ENCODE data around the gene HECW1. TPM values are rescaled to one million over a fixed set of nuclear protein-coding genes. Genes with fewer than 3 reads are reported as not detected.

The HECW1 gene
- total RNA-seq, 4 donors from 2014 or later = 0.09 to 0.32 (median 0.12) TPM

DNA sequence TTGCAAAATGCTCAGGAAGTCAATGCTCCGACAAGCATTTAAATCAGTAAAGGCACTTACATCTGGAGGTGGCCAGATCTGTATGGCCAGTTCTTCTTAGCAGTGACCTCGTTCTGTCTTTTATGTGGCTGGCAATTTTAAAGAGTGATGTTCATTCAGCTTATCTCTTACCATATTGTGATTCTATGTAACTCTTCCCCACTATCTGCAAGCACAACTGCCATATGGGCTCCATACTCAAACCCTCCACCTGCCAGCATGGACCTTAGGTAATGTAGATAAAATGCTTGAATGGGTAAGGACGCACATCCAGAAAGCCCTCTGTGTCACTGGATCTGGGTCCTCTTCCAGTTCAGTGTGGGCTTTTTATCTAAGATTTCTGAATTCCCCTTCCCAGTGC, 428.0 kb downstream of the HECW1 start:
- no peak for DNase-seq (ENCODE audit: low spot score)
- no peak for ATAC-seq (ENCODE audit: low FRiP score)

DNA sequence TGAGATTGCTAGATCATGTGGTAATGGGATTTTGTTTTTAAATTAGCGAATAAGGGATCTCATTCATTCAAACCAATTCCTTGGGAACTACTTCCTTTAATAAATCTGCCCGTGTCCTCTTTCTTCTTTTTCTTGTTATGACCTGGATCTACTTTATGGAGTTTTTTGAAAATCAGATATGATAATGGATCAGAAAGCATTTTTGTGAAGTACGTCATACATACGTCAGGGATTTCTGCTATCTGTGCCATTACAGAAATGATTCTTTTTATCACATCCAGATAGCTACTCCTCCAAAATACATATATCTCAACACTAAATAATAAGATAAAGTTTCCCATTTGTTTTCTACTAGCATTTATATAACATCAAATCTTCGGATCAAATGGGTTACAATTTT, 430.3 kb downstream of the HECW1 start:
- TF ChIP-seq, protein P1, sequence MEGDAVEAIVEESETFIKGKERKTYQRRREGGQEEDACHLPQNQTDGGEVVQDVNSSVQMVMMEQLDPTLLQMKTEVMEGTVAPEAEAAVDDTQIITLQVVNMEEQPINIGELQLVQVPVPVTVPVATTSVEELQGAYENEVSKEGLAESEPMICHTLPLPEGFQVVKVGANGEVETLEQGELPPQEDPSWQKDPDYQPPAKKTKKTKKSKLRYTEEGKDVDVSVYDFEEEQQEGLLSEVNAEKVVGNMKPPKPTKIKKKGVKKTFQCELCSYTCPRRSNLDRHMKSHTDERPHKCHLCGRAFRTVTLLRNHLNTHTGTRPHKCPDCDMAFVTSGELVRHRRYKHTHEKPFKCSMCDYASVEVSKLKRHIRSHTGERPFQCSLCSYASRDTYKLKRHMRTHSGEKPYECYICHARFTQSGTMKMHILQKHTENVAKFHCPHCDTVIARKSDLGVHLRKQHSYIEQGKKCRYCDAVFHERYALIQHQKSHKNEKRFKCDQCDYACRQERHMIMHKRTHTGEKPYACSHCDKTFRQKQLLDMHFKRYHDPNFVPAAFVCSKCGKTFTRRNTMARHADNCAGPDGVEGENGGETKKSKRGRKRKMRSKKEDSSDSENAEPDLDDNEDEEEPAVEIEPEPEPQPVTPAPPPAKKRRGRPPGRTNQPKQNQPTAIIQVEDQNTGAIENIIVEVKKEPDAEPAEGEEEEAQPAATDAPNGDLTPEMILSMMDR (IDR thresholded peaks at IDR 0.05) = no peak
- no peak for DNase-seq (ENCODE audit: low spot score)
- ATAC-seq (ENCODE audit: low FRiP score) = no peak

More for the DNA sequence above, 428.0 kb downstream of the HECW1 start:
- TF ChIP-seq, protein P1 (IDR thresholded peaks at IDR 0.05) = no peak

DNA sequence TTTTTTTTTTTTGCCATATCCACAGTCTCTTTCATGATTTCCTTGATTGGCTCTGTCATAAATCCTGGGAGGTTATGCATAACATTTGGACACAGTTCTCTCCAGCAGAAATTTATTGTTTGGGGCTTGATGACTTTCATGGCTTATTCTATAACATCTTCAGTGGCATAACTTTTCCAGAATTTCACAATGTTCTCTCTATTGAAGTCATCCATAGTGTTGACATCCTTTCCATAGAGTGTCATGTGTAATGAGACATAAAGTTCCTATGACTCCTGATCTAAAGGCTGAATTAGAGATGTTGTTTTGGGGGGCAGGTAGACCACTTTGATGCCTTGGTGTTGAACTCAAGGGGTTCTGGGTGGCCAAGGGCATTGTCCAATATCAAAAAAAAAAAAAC, 433.8 kb downstream of the HECW1 start:
- DNase-seq (ENCODE audit: low spot score) (no peak), ATAC-seq (ENCODE audit: low FRiP score) (no peak)
- TF ChIP-seq, protein P1 (IDR thresholded peaks at IDR 0.05) = no peak

DNA sequence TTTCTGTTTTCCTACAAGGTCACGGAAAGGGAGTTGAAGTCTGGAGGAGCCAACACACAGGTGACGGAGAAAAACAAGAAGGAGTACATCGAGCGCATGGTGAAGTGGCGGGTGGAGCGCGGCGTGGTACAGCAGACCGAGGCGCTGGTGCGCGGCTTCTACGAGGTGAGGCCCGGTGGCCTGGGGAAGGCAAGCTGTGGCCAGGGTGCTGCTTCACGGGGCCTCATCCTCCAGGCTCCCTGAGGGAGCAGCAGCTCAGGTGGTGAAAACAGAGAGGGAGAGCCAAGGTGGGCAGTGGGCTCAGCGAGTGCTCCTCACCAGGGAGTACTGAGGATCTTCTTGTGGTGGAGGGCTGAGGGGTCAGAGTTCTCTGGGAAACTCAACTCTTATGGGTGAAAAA, 438.0 kb downstream of the HECW1 start:
- DNase-seq (ENCODE audit: low spot score) (no peak), ATAC-seq (ENCODE audit: low FRiP score) (no peak)
- TF ChIP-seq, protein P1 (IDR thresholded peaks at IDR 0.05) = no peak

DNA sequence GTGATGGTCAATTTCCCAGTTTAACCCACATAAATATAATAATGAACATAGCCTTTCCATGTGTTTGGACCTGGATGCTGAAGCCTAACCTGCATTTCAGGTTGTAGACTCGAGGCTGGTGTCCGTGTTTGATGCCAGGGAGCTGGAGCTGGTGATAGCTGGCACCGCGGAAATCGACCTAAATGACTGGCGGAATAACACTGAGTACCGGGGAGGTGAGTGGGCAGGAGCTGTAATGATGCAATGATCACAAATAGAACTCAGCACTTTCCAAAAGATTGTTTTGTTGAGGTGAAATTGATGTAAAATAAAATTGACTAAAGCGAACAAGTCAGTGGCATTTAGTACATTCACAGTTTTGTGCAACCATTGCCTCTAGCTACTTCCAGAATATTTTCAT, 439.7 kb downstream of the HECW1 start:
- ATAC-seq (ENCODE audit: low FRiP score) = no peak
- TF ChIP-seq, protein P1 (IDR thresholded peaks at IDR 0.05) = no peak
- DNase-seq (ENCODE audit: low spot score) = no peak

DNA sequence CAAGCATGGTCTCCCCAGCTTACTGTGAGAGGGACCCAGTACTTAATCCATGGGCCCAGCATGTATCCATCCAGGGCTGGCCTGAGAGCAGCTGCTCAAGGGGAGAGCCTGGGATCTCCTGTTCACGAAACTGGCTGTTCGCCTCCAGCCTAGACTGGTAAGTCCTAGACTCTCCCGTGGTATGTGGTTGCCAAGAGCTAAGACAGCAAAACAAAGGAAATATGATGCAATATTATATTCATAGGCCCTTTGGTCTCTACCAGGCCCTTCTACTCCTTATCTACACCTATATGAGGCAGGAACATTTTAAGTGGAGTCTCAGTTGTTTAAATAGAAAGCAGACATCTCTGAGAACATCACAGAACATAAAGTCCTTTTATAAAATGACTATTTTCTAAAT, 441.6 kb downstream of the HECW1 start:
- TF ChIP-seq, protein P1 (IDR thresholded peaks at IDR 0.05) = no peak
- ATAC-seq (ENCODE audit: low FRiP score) = no peak
- DNase-seq (ENCODE audit: low spot score) = no peak

DNA sequence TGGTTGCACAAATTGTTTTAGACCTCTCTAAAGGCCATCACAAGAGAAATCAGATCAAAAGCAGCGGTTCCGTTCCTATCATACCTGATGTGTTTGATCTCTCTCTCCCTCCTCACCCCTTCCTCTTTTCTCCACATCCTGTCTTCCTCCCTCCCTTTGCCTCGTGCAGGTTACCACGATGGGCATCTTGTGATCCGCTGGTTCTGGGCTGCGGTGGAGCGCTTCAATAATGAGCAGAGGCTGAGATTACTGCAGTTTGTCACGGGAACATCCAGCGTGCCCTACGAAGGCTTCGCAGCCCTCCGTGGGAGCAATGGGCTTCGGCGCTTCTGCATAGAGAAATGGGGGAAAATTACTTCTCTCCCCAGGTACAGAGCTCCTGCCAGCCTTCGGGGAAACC, 442.0 kb downstream of the HECW1 start:
- DNase-seq (ENCODE audit: low spot score) = no peak
- TF ChIP-seq, protein P1 (IDR thresholded peaks at IDR 0.05) = no peak
- no peak for ATAC-seq (ENCODE audit: low FRiP score)
